Measurements from ENCODE around the gene CCDC9.
"Not testable (repeated sequence)": the region's sequence is repeated elsewhere in the genome, so short reads cannot be mapped to it uniquely, and the experiment has no call there.

The CCDC9 gene

GRCh38 chr19:47280183-47280797 is 24.0 kb downstream of the CCDC9 start:
- DNase-seq (ENCODE audit: insufficient read length) (no peak), FAIRE-seq (no peak)
- TF ChIP-seq TAF1 (IDR thresholded peaks at IDR 0.05; ENCODE audit: borderline replicate concordance, low read depth, low read length) (no peak), POLR2AphosphoS5 (IDR thresholded peaks at IDR 0.05; ENCODE audit: low read depth, low read length) (no peak), POLR2A (IDR thresholded peaks at IDR 0.05; ENCODE audit: low read depth, low read length) (no peak)

- FAIRE-seq, result no peak
- DNase-seq (ENCODE audit: insufficient read length), result no peak
- TF ChIP-seq POLR2A (IDR thresholded peaks at IDR 0.05; ENCODE audit: low read depth, low read length), result no peak
- no peak for TF ChIP-seq POLR2AphosphoS5 (IDR thresholded peaks at IDR 0.05; ENCODE audit: low read depth, low read length)
- TF ChIP-seq TAF1 (IDR thresholded peaks at IDR 0.05; ENCODE audit: borderline replicate concordance, low read depth, low read length), result no peak
Measured at GRCh38 chr19:47283405-47284059, 27.2 kb downstream of the CCDC9 start.

GRCh38 chr19:47284324-47284899 is 28.1 kb downstream of the CCDC9 start:
- FAIRE-seq, result no peak
- no peak for TF ChIP-seq POLR2A (IDR thresholded peaks at IDR 0.05; ENCODE audit: low read depth, low read length)
- no peak for TF ChIP-seq POLR2AphosphoS5 (IDR thresholded peaks at IDR 0.05; ENCODE audit: low read depth, low read length)
- TF ChIP-seq TAF1 (IDR thresholded peaks at IDR 0.05; ENCODE audit: borderline replicate concordance, low read depth, low read length), result no peak
- no peak for DNase-seq (ENCODE audit: insufficient read length)

GRCh38 chr19:47296036-47296435 is 39.7 kb downstream of the CCDC9 start:
- TF ChIP-seq POLR2A (IDR thresholded peaks at IDR 0.05; ENCODE audit: low read depth, low read length) (no peak), TAF1 (IDR thresholded peaks at IDR 0.05; ENCODE audit: borderline replicate concordance, low read depth, low read length) (no peak), POLR2AphosphoS5 (IDR thresholded peaks at IDR 0.05; ENCODE audit: low read depth, low read length) (no peak)
- DNase-seq (ENCODE audit: insufficient read length), result peak; percentile 57
- peak; percentile 88 for FAIRE-seq

- FAIRE-seq, result not testable (repeated sequence)
Measured at GRCh38 chr19:47300867-47301266, 44.5 kb downstream of the CCDC9 start.

GRCh38 chr19:47302249-47302648 is 45.9 kb downstream of the CCDC9 start:
- FAIRE-seq, result no peak
- TF ChIP-seq TAF1 (IDR thresholded peaks at IDR 0.05; ENCODE audit: borderline replicate concordance, low read depth, low read length) (no peak), POLR2AphosphoS5 (IDR thresholded peaks at IDR 0.05; ENCODE audit: low read depth, low read length) (no peak), POLR2A (IDR thresholded peaks at IDR 0.05; ENCODE audit: low read depth, low read length) (no peak)
- DNase-seq (ENCODE audit: insufficient read length), result no peak

More at GRCh38 chr19:47300867-47301266, 44.5 kb downstream of the CCDC9 start:
- not testable (repeated sequence) for DNase-seq (ENCODE audit: insufficient read length)

- DNase-seq (ENCODE audit: insufficient read length), result no peak
- FAIRE-seq, result no peak
- TF ChIP-seq TAF1 (IDR thresholded peaks at IDR 0.05; ENCODE audit: borderline replicate concordance, low read depth, low read length) (no peak), POLR2A (IDR thresholded peaks at IDR 0.05; ENCODE audit: low read depth, low read length) (no peak), POLR2AphosphoS5 (IDR thresholded peaks at IDR 0.05; ENCODE audit: low read depth, low read length) (no peak)
Measured at GRCh38 chr19:47303966-47304365, 47.6 kb downstream of the CCDC9 start.

GRCh38 chr19:47305309-47305751 is 49.0 kb downstream of the CCDC9 start:
- FAIRE-seq (peak; percentile 74), DNase-seq (ENCODE audit: insufficient read length) (no peak)
- no peak for TF ChIP-seq POLR2A (IDR thresholded peaks at IDR 0.05; ENCODE audit: low read depth, low read length)

GRCh38 chr19:47306303-47306702 is 50.0 kb downstream of the CCDC9 start:
- DNase-seq (ENCODE audit: insufficient read length), result no peak
- no peak for FAIRE-seq
- TF ChIP-seq TAF1 (IDR thresholded peaks at IDR 0.05; ENCODE audit: borderline replicate concordance, low read depth, low read length), result no peak
- no peak for TF ChIP-seq POLR2AphosphoS5 (IDR thresholded peaks at IDR 0.05; ENCODE audit: low read depth, low read length)
- no peak for TF ChIP-seq POLR2A (IDR thresholded peaks at IDR 0.05; ENCODE audit: low read depth, low read length)

- DNase-seq (ENCODE audit: insufficient read length), result no peak
- FAIRE-seq, result no peak
Measured at GRCh38 chr19:47309038-47309437, 52.7 kb downstream of the CCDC9 start.

GRCh38 chr19:47309608-47310007 is 53.3 kb downstream of the CCDC9 start, which contains the start of gene C5AR1:
TSS of gene C5AR1 (plus strand) at chr19:47309861. CDS start at chr19:47309896, 35 bp downstream.
- no peak for DNase-seq (ENCODE audit: insufficient read length)
- FAIRE-seq, result no peak
- no peak for TF ChIP-seq POLR2AphosphoS5 (IDR thresholded peaks at IDR 0.05; ENCODE audit: low read depth, low read length)
- TF ChIP-seq POLR2A (IDR thresholded peaks at IDR 0.05; ENCODE audit: low read depth, low read length), result no peak
- TF ChIP-seq TAF1 (IDR thresholded peaks at IDR 0.05; ENCODE audit: borderline replicate concordance, low read depth, low read length), result no peak

More at GRCh38 chr19:47309038-47309437, 52.7 kb downstream of the CCDC9 start:
- TF ChIP-seq TAF1 (IDR thresholded peaks at IDR 0.05; ENCODE audit: borderline replicate concordance, low read depth, low read length) (no peak), POLR2A (IDR thresholded peaks at IDR 0.05; ENCODE audit: low read depth, low read length) (no peak), POLR2AphosphoS5 (IDR thresholded peaks at IDR 0.05; ENCODE audit: low read depth, low read length) (no peak)

GRCh38 chr19:47310323-47310722 is 54.0 kb downstream of the CCDC9 start:
- FAIRE-seq (no peak), DNase-seq (ENCODE audit: insufficient read length) (no peak)
- TF ChIP-seq POLR2AphosphoS5 (IDR thresholded peaks at IDR 0.05; ENCODE audit: low read depth, low read length) (no peak), POLR2A (IDR thresholded peaks at IDR 0.05; ENCODE audit: low read depth, low read length) (no peak), TAF1 (IDR thresholded peaks at IDR 0.05; ENCODE audit: borderline replicate concordance, low read depth, low read length) (no peak)

Data from GM12892 (cell line).